Naive thymus-derived CD8-positive, alpha-beta T cell (primary cell): ENCODE data around the gene KIF25. TPM values are rescaled to one million over a fixed set of nuclear protein-coding genes. Genes with fewer than 3 reads are reported as not detected.

Source experiments
- ATAC-seq, 2 donors: fragments of 150-1000 bp; cut with Tn5 transposase in 1 of 2; sonication (Bioruptor Pico), chemical (Tn5 transposase) in 1 of 2; 1 replicate in 1 of 2; 2 replicates in 1 of 2; pipeline ENCODE4 v1.10.0; 2021; ENCODE audit warnings: mild to moderate bottlenecking in 2 of 2, moderate library complexity in 2 of 2
- POLR2A ChIA-PET: fragments of 350-600 bp; sonication (Branson Sonifier 250); formaldehyde crosslinking; loops from one replicate; lab custom pipeline; 2021; ENCODE audit warnings: antibody characterized with exemption; lab: Charles Lee
- DNase-seq, 10 donors: peaks; one replicate each; pipeline versions ENCODE4 v3.0.0 to v3.0.0-alpha.2; 2020 to 2022
- H3K27ac Mint-ChIP-seq, 10 donors: one replicate each; pipeline ENCODE4 v1.8.0; 2020 to 2022; ENCODE audit warnings: mild to moderate bottlenecking in 10 of 10, mixed read lengths in 10 of 10, moderate library complexity in 4 of 10, inconsistent platforms in 1 of 10
- H3K27me3 Mint-ChIP-seq, 5 donors: one replicate each; pipeline ENCODE4 v1.8.0; 2021 to 2022; ENCODE audit warnings: mixed read lengths in 5 of 5
- H3K36me3 Mint-ChIP-seq, 3 donors: one replicate each; pipeline ENCODE4 v1.8.0; 2020 to 2022; ENCODE audit warnings: mixed read lengths in 3 of 3, mild to moderate bottlenecking in 2 of 3, inconsistent platforms in 1 of 3
- H3K4me1 Mint-ChIP-seq, 4 donors: one replicate each; pipeline ENCODE4 v1.8.0; 2021 to 2022; ENCODE audit warnings: mixed read lengths in 4 of 4
- H3K4me3 Mint-ChIP-seq, 10 donors: one replicate each; pipeline ENCODE4 v1.8.0; 2020 to 2022; ENCODE audit warnings: mild to moderate bottlenecking in 10 of 10, mixed read lengths in 10 of 10, moderate library complexity in 6 of 10, inconsistent platforms in 1 of 10
- H3K9me3 Mint-ChIP-seq, 9 donors: one replicate each; pipeline ENCODE4 v1.8.0; 2020 to 2022; ENCODE audit warnings: mixed read lengths in 9 of 9, mild to moderate bottlenecking in 3 of 9, inconsistent platforms in 1 of 9, moderate library complexity in 1 of 9
- polyA plus RNA-seq, 3 donors: library from polyadenylated mRNA; unstranded; fragments of 300-500 nt; fragmentation: Illumina TruSeq; gene quantifications; one replicate each; pipeline ENCODE4 v1.2.3, GENCODE V29; 2021
- total RNA-seq, 8 experiments: library from RNA in 2 of 8; stranded (reverse) in 2 of 8; gene quantifications; one replicate each; pipeline ENCODE4 v1.2.3 and lab custom pipeline; 2021 to 2026

Gene KIF25
- total and polyA plus RNA-seq, 5 experiments from 2014 or later, result not detected

GRCh38 chr6:168002804-168003203 is 5.3 kb downstream of the KIF25 start:
- ATAC-seq, result no peak
- peaks cover 0 to 33% (median 3%) of the 10 kb centered on the region in 5 donors for H3K27me3 Mint-ChIP-seq
- no peak for DNase-seq
- H3K9me3 Mint-ChIP-seq, result peaks cover 0 to 5% (median 0%) of the 10 kb centered on the region in 9 donors
- H3K36me3 Mint-ChIP-seq, result peaks cover 0 to 5% (median 0%) of the 10 kb centered on the region in 3 donors
- peak overlapping the region in 1 of 10 donors; percentile 11 for H3K27ac Mint-ChIP-seq
- POLR2A ChIA-PET, result no interaction called here
- H3K4me1 Mint-ChIP-seq, result no peaks in the 10 kb centered on the region
- no peak overlapping the region for H3K4me3 Mint-ChIP-seq

DNA sequence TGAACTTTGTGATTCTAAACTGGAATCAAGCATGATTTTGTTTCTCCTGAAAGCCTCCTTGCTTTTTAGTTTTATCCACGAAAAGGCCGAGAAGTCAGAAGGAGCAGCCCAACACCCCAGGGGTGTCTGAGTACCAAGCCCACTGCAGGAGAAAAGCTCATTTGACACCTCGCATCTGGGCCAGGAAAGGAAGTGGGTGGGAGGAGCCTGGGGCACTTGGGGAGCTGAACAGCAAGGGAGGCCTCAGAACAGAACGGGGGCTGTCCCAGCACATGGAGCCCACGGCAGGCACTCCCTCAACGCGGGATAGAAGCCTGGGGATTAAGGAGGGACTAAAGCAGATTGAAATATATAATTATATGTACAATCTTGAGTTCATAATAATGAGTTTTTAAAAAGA is 6.6 kb downstream of the KIF25 start:
- Mint-ChIP-seq H3K27me3 (peaks cover 0 to 24% (median 2%) of the 10 kb centered on the region in 5 donors), H3K36me3 (no peaks in the 10 kb centered on the region), H3K9me3 (peaks cover 2 to 11% (median 3%) of the 10 kb centered on the region in 9 donors), H3K4me3 (no peak overlapping the region), H3K4me1 (no peaks in the 10 kb centered on the region), H3K27ac (no peak overlapping the region)
- ATAC-seq, result no peak
- POLR2A ChIA-PET, result no interaction called here
- DNase-seq, result no peak

- peaks cover 0 to 24% (median 2%) of the 10 kb centered on the region in 5 donors for H3K27me3 Mint-ChIP-seq
- peaks cover 0 to 6% (median 0%) of the 10 kb centered on the region in 3 donors for H3K36me3 Mint-ChIP-seq
- H3K9me3 Mint-ChIP-seq, result peaks cover 4 to 17% (median 9%) of the 10 kb centered on the region in 9 donors
- no peak overlapping the region for H3K4me3 Mint-ChIP-seq
- POLR2A ChIA-PET, result no interaction called here
- no peaks in the 10 kb centered on the region for H3K4me1 Mint-ChIP-seq
- no peak overlapping the region for H3K27ac Mint-ChIP-seq
- no peak for ATAC-seq
- no peak for DNase-seq
Observed at GRCh38 chr6:168004945-168005344, 7.5 kb downstream of the KIF25 start.

GRCh38 chr6:168005796-168006195 is 8.3 kb downstream of the KIF25 start:
- POLR2A ChIA-PET, result no interaction called here

DNA sequence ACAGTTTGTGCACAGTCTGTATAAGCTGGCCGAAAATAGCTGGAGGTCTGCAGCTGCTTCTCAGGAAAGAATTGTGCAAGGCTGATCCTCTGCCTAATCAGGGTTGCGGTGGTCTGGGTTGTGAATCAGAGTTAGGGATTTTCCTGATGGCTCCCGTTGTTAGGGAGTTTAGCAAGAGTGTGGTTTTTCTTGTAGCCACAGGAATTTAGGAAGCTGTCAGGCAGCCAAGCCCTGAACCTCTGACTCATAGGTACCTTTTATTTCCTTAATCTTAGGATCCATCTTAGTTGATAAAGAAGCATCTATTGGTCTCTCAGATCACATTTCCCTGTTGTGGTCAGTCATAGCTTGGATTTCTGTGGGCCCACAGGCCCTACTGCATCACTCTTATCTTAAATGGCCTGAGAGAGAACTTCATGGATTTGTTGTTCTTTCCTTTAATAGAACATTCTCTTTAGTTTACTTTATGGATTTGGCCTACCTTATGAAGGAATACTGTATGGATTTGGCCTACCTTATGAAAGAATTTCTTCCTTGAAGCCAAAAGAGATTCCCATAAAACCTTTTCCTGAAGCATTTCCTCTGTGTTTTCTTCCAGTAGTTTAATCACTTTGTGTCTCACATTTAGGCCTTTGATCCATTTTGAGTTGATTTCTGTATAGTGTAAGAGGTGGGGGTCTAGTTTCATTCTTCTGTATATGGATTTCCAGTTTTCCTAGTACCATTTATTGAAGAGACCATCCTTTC is 10.3 kb downstream of the KIF25 start:
- Mint-ChIP-seq H3K27ac (no peak overlapping the region), H3K36me3 (peaks cover 0 to 33% (median 4%) of the 10 kb centered on the region in 3 donors), H3K4me3 (no peak overlapping the region), H3K27me3 (peaks cover 0 to 22% (median 2%) of the 10 kb centered on the region in 5 donors), H3K9me3 (peaks cover 10 to 46% (median 34%) of the 10 kb centered on the region in 9 donors), H3K4me1 (no peaks in the 10 kb centered on the region)
- no peak for ATAC-seq
- no peak for DNase-seq
- POLR2A ChIA-PET, result no interaction called here

More at GRCh38 chr6:168005796-168006195, 8.3 kb downstream of the KIF25 start:
- Mint-ChIP-seq H3K36me3 (peaks cover 0 to 13% (median 0%) of the 10 kb centered on the region in 3 donors), H3K9me3 (peaks cover 7 to 26% (median 17%) of the 10 kb centered on the region in 9 donors), H3K4me1 (no peaks in the 10 kb centered on the region), H3K4me3 (no peak overlapping the region), H3K27me3 (peaks cover 0 to 24% (median 2%) of the 10 kb centered on the region in 5 donors), H3K27ac (no peak overlapping the region)
- ATAC-seq, result no peak
- DNase-seq, result no peak

DNA sequence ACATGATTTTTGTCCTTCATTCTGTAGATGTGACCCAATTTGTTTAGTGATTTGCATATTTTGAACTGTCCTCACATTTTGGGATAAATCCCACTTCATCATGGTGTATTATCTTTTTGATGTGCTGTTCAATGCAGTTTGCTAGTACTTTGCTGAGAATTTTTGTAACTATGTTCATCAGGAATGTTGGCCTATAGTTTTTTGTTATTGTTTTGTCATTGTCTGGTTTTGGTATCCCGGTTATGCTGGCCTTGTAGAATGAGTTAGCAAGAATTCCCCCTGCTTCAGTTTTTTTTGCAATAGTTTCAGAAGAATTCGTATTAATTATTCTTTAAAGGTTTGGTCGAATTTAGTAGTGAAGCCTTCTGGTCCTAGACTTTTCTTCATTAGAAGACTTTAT is 11.9 kb downstream of the KIF25 start:
- ATAC-seq (no peak), DNase-seq (no peak)
- POLR2A ChIA-PET, result no interaction called here
- H3K4me3 Mint-ChIP-seq, result no peak overlapping the region
- H3K27me3 Mint-ChIP-seq, result peaks cover 0 to 6% (median 0%) of the 10 kb centered on the region in 5 donors
- peaks cover 0 to 33% (median 4%) of the 10 kb centered on the region in 3 donors for H3K36me3 Mint-ChIP-seq
- H3K9me3 Mint-ChIP-seq, result peaks cover 10 to 48% (median 36%) of the 10 kb centered on the region in 9 donors
- no peak overlapping the region for H3K27ac Mint-ChIP-seq
- no peaks in the 10 kb centered on the region for H3K4me1 Mint-ChIP-seq

DNA sequence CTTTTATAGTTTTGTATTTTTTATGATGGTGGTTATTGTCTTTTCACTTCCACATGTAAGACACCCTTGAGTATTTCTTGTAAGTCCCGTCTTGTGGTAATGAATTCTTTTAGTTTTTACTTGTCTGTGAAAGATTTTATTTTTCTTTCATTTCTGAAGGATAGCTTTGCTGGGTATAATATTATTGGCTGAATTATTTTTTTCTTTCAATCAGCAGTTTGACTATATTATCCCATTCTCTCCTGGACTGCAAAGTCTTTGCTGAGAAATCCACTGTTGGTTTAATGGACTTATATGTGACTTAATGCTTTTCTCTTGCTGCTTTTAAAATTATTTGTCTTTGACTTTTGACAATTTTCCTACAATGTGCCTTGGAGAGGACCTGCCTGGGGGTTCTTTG is 13.8 kb downstream of the KIF25 start:
- DNase-seq, result no peak
- H3K9me3 Mint-ChIP-seq, result peaks cover 10 to 52% (median 41%) of the 10 kb centered on the region in 9 donors

DNA sequence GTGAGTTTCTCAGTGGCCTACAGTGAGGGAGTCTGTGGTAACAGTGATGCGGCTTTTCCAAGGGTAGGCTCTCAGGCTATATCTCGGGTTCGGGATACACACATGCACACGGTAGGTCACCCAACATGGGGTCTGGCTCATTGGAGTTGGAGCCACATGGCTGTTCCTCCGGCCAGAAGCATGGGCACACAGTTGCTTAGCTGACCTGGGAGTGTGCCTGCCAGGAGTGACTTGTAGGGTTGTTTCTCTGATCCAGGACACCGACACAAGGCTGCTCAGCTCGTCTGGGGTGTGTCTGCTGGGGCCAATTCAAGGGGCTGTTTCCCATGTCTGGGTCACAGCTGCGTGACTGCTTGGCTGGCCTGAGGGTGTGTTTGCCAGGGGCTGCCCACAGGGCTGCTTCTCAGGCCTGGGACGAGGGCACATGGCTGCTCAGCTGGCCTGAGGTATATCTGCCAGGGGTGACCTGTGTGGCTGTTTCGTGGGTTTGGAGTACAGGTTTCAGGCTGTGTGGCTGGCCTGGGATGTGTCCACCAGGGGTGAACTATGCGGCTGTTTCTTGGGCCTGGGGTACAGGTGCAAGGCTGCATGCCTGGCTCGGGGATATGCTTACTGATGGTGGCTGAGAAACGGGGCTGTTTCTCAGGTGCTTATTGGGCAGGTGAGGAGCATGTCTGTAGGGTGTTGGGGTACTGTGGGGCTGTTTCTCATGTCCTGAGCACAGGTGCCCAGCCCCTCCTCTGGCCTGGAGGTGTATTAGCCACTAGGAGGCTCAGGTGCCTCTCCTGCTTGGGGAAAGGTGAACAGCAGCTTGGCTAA is 15.2 kb downstream of the KIF25 start:
- Mint-ChIP-seq H3K4me3 (no peak overlapping the region), H3K36me3 (peaks cover 0 to 33% (median 7%) of the 10 kb centered on the region in 3 donors), H3K9me3 (peaks cover 10 to 55% (median 40%) of the 10 kb centered on the region in 9 donors), H3K4me1 (no peaks in the 10 kb centered on the region), H3K27ac (no peak overlapping the region), H3K27me3 (peaks cover 1 to 20% (median 9%) of the 10 kb centered on the region in 5 donors)
- DNase-seq (no peak), ATAC-seq (no peak)
- POLR2A ChIA-PET, result no interaction called here

More for the DNA sequence above, 13.8 kb downstream of the KIF25 start:
- ATAC-seq, result no peak
- Mint-ChIP-seq H3K36me3 (peaks cover 0 to 33% (median 4%) of the 10 kb centered on the region in 3 donors), H3K4me3 (no peak overlapping the region), H3K27ac (no peak overlapping the region), H3K27me3 (peaks cover 1 to 16% (median 4%) of the 10 kb centered on the region in 5 donors), H3K4me1 (no peaks in the 10 kb centered on the region)
- POLR2A ChIA-PET, result no interaction called here

GRCh38 chr6:168013250-168013915 is 15.9 kb downstream of the KIF25 start:
- Mint-ChIP-seq H3K4me1 (no peaks in the 10 kb centered on the region), H3K4me3 (no peak overlapping the region), H3K9me3 (peaks cover 6 to 54% (median 40%) of the 10 kb centered on the region in 9 donors), H3K36me3 (peaks cover 0 to 33% (median 7%) of the 10 kb centered on the region in 3 donors), H3K27ac (peak overlapping the region in 1 of 10 donors; percentile 41), H3K27me3 (peaks cover 1 to 20% (median 9%) of the 10 kb centered on the region in 5 donors)
- no peak for DNase-seq
- POLR2A ChIA-PET, result no interaction called here
- no peak for ATAC-seq

- H3K4me3 Mint-ChIP-seq, result no peak overlapping the region
- H3K27me3 Mint-ChIP-seq, result peaks cover 1 to 20% (median 9%) of the 10 kb centered on the region in 5 donors
- peaks cover 12 to 51% (median 38%) of the 10 kb centered on the region in 9 donors for H3K9me3 Mint-ChIP-seq
- H3K27ac Mint-ChIP-seq, result no peak overlapping the region
- POLR2A ChIA-PET, result no interaction called here
- ATAC-seq, result no peak
- H3K4me1 Mint-ChIP-seq, result no peaks in the 10 kb centered on the region
- DNase-seq, result no peak
- peaks cover 0 to 32% (median 7%) of the 10 kb centered on the region in 3 donors for H3K36me3 Mint-ChIP-seq
Observed at GRCh38 chr6:168014428-168014827, 17.0 kb downstream of the KIF25 start.

DNA sequence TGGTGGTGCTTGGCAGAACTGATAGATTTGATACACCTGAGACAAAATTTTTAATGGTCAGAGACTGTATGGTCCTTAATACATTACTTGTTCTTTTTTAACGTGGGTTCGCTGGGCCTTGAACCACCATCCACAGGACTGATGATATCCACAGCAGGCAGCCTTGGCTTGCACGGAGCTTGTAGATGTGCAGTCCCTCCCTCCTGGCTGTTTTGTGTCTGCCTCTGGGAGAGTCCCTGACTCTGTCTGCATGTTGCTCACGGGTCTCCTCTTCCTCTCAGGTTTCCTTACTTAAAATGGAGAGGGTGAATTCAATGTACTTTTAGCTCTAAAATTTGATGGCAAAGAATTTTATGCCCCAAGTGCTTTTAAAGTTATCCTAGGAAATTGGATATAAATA is 17.5 kb downstream of the KIF25 start:
- ATAC-seq (no peak), DNase-seq (no peak)
- Mint-ChIP-seq H3K27ac (no peak overlapping the region), H3K27me3 (peaks cover 1 to 20% (median 9%) of the 10 kb centered on the region in 5 donors), H3K4me1 (no peaks in the 10 kb centered on the region), H3K9me3 (peaks cover 13 to 45% (median 36%) of the 10 kb centered on the region in 9 donors), H3K36me3 (peaks cover 0 to 27% (median 7%) of the 10 kb centered on the region in 3 donors), H3K4me3 (no peak overlapping the region)
- POLR2A ChIA-PET, result no interaction called here

GRCh38 chr6:168015482-168016175 is 18.2 kb downstream of the KIF25 start:
- peaks cover 10 to 40% (median 31%) of the 10 kb centered on the region in 9 donors for H3K9me3 Mint-ChIP-seq
- DNase-seq (no peak), ATAC-seq (no peak)
- POLR2A ChIA-PET, result no interaction called here
- no peaks in the 10 kb centered on the region for H3K4me1 Mint-ChIP-seq
- peaks cover 0 to 22% (median 7%) of the 10 kb centered on the region in 3 donors for H3K36me3 Mint-ChIP-seq
- no peak overlapping the region for H3K27ac Mint-ChIP-seq
- H3K4me3 Mint-ChIP-seq, result no peak overlapping the region
- peaks cover 1 to 20% (median 9%) of the 10 kb centered on the region in 5 donors for H3K27me3 Mint-ChIP-seq
